ENCODE measurements around the gene RCAN3. TPM values are rescaled to one million over a fixed set of nuclear protein-coding genes. Genes with fewer than 3 reads are reported as not detected.

Gene RCAN3
- total and polyA plus RNA-seq, 7 donors: 0.31 to 3.0 (median 0.96) TPM

GRCh38 chr1:24554714-24555113 is 52.1 kb downstream of the RCAN3 start:
- 95 to 96% (median 95%) methylated on average over 4 of the region's 4 CpGs for WGBS, 3 donors
- Histone ChIP-seq H3K36me3 (ENCODE audit: insufficient read depth in 1 of 2, low read depth in 1 of 2) (no peaks in the 10 kb centered on the region), H3K27ac (no peak overlapping the region), H3K9me3 (no peaks in the 10 kb centered on the region), H3K4me3 (no peak overlapping the region), H3K27me3 (ENCODE audit: insufficient read depth in 3 of 3, low read length in 2 of 3) (peaks cover 0 to 42% (median 8%) of the 10 kb centered on the region in 3 donors), H3K4me1 (no peaks in the 10 kb centered on the region)
- TF ChIP-seq, protein P1, sequence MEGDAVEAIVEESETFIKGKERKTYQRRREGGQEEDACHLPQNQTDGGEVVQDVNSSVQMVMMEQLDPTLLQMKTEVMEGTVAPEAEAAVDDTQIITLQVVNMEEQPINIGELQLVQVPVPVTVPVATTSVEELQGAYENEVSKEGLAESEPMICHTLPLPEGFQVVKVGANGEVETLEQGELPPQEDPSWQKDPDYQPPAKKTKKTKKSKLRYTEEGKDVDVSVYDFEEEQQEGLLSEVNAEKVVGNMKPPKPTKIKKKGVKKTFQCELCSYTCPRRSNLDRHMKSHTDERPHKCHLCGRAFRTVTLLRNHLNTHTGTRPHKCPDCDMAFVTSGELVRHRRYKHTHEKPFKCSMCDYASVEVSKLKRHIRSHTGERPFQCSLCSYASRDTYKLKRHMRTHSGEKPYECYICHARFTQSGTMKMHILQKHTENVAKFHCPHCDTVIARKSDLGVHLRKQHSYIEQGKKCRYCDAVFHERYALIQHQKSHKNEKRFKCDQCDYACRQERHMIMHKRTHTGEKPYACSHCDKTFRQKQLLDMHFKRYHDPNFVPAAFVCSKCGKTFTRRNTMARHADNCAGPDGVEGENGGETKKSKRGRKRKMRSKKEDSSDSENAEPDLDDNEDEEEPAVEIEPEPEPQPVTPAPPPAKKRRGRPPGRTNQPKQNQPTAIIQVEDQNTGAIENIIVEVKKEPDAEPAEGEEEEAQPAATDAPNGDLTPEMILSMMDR (IDR thresholded peaks at IDR 0.05): no peak
- DNase-seq (no peak), ATAC-seq (no peak)
- intact Hi-C loops (cut with DNase I): loop anchor here in 1 of 2 donors (5.0 kb wide), 1 partner anchor 83 kb away; no protein-coding TSS in a partner anchor

DNA sequence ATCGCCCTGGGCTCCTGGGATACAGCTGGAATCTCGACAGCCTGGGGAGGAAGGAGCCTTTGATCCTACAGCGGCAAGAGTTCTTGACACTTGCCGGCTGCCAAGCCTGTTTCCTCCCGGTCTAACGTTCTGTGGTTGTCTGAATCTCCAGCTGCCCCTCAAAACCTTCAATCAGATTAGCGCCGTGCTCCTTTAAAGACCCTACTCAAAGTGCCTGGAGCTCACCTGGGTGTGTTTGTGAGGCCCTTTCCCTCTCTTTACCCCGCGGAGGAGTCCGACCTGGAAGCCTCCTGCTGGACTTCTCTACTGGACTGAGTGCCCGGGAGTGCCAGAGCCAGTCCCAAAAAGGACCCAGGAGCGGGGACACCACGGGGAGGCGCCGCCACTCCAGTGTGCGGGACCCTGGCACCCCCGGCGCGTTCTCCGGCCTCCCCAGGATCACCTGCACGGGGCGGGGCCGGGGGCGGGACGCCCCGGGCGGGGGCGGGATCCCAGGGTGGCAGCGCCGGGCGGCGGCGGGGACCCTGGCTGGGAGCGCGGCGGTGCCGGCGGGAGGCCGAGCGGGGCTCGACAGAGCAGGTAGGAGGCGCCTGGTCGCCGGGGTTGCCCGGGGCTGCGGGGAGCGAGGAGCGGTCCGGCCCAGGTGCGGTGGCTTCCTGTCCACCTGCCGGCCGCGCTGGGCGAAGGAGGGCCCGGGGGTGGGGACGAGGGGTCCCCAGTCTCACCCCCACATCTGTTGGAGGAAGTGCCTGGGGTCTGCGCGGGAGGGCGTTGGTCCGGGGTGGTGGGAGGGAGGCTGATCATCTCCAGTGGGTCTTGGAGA is 53.2 kb downstream of the RCAN3 start, which contains the start of gene NCMAP:
Gene NCMAP (plus strand): TSS at position 497 of the 823 bp plus-strand sequence. CDS start 39,344 bp downstream, outside the sequence.
- TF ChIP-seq, protein P1 (IDR thresholded peaks at IDR 0.05): no peak
- H3K27me3 ChIP-seq (ENCODE audit: insufficient read depth in 3 of 3, low read length in 2 of 3): peaks cover 0 to 42% (median 8%) of the 10 kb centered on the region in 3 donors
- H3K9me3 ChIP-seq: no peaks in the 10 kb centered on the region
- peak in 1 of 4 donors; percentile 16 for ATAC-seq
- no peaks in the 10 kb centered on the region for H3K36me3 ChIP-seq (ENCODE audit: insufficient read depth in 1 of 2, low read depth in 1 of 2)
- no peak for DNase-seq
- 3 to 7% (median 5%) methylated on average over 44 to 61 of the region's 61 CpGs for WGBS, 3 donors
- no peak within 1 kb of the TSS for H3K4me3 ChIP-seq
- intact Hi-C loops (cut with DNase I): no loop called here
- H3K27ac ChIP-seq: no peak within 1 kb of the TSS
- H3K4me1 ChIP-seq: no peaks in the 10 kb centered on the region

DNA sequence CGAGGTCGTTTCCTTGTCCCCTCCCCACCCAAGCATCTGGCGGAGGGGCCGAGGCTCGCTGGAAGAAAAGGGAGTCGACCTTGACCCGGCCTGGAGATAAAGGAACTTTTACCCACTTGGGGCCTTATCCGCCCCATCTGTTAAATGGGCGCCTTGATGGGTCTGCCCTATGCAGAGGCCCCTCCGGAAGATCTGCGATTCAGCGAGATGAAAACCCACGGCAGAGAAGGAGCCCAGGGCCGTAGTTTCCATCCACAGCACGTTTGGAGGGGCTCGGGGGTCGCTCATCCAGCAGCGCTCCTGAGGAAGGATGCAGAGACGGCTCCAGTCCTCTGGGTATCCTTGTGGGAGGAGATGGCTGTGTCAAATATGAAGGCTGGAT is 53.8 kb downstream of the RCAN3 start:
- no peak overlapping the region for H3K4me3 ChIP-seq
- no peaks in the 10 kb centered on the region for H3K36me3 ChIP-seq (ENCODE audit: insufficient read depth in 1 of 2, low read depth in 1 of 2)
- ATAC-seq: no peak
- H3K27ac ChIP-seq: no peak overlapping the region
- no peak for DNase-seq
- intact Hi-C loops (cut with DNase I): no loop called here
- peaks cover 0 to 42% (median 8%) of the 10 kb centered on the region in 3 donors for H3K27me3 ChIP-seq (ENCODE audit: insufficient read depth in 3 of 3, low read length in 2 of 3)
- H3K9me3 ChIP-seq: no peaks in the 10 kb centered on the region
- TF ChIP-seq, protein P1 (IDR thresholded peaks at IDR 0.05): no peak
- 43 to 57% (median 45%) methylated on average over 18 to 19 of the region's 19 CpGs for WGBS, 3 donors
- no peaks in the 10 kb centered on the region for H3K4me1 ChIP-seq

- ATAC-seq: no peak
- DNase-seq: no peak
- TF ChIP-seq, protein P1 (IDR thresholded peaks at IDR 0.05): no peak
- no peaks in the 10 kb centered on the region for H3K36me3 ChIP-seq (ENCODE audit: insufficient read depth in 1 of 2, low read depth in 1 of 2)
- no peak overlapping the region for H3K4me3 ChIP-seq
- intact Hi-C loops (cut with DNase I): no loop called here
- no peaks in the 10 kb centered on the region for H3K4me1 ChIP-seq
- no peaks in the 10 kb centered on the region for H3K9me3 ChIP-seq
- 88 to 94% (median 93%) methylated on average over 6 of the region's 6 CpGs for WGBS, 3 donors
- H3K27ac ChIP-seq: no peak overlapping the region
- peaks cover 0 to 42% (median 8%) of the 10 kb centered on the region in 3 donors for H3K27me3 ChIP-seq (ENCODE audit: insufficient read depth in 3 of 3, low read length in 2 of 3)
These were observed 54.6 kb downstream of the RCAN3 start for GRCh38 chr1:24557220-24557619.

All from psoas muscle (tissue), 8 donors.